ENCODE measurements around the gene PITPNC1. TPM values are rescaled to one million over a fixed set of nuclear protein-coding genes. Genes with fewer than 3 reads are reported as not detected.
"Not testable (repeated sequence)": the region's sequence is repeated elsewhere in the genome, so short reads cannot be mapped to it uniquely, and the experiment has no call there.

PITPNC1 gene
- total and polyA plus RNA-seq, 5 experiments from 2014 or later, result 119 to 159 (median 128) TPM

- POLR2A ChIA-PET, result interaction anchor here (1.0 to 1.2 kb wide), 3 partner anchors 14 to 30 kb away, joined by 4 read pairs; no protein-coding TSS in a partner anchor
- peaks cover 28 to 80% (median 76%) of the 10 kb centered on the region in 4 donors for H3K4me1 Mint-ChIP-seq
- peak overlapping the region in 7 of 10 donors; percentile 44 to 81 (median 57) for H3K4me3 Mint-ChIP-seq
- H3K27ac Mint-ChIP-seq, result peak overlapping the region; percentile 59 to 94 (median 85)
- H3K36me3 Mint-ChIP-seq, result peaks cover 0 to 24% (median 12%) of the 10 kb centered on the region in 3 donors
- ATAC-seq, H3K27me3 Mint-ChIP-seq, DNase-seq, H3K9me3 Mint-ChIP-seq: not testable (repeated sequence)
These were observed 31.4 kb downstream of the PITPNC1 start for GRCh38 chr17:67408455-67408830.

GRCh38 chr17:67411397-67411796 lies 34.3 kb downstream of the PITPNC1 start:
- H3K27ac Mint-ChIP-seq, result peak overlapping the region; percentile 72 to 91 (median 86)
- H3K9me3 Mint-ChIP-seq, result peaks cover 0 to 1% (median 0%) of the 10 kb centered on the region in 9 donors
- H3K4me3 Mint-ChIP-seq, result peak overlapping the region in 6 of 10 donors; percentile 0 to 52 (median 32)
- peaks cover 5 to 24% (median 10%) of the 10 kb centered on the region in 3 donors for H3K36me3 Mint-ChIP-seq
- POLR2A ChIA-PET, result interaction anchor here (0.6 to 2.5 kb wide), 3 partner anchors 8 to 1001 kb away, joined by 3 to 10 read pairs (median 3); no protein-coding TSS in a partner anchor
- no peaks in the 10 kb centered on the region for H3K27me3 Mint-ChIP-seq
- no peak for ATAC-seq
- no peak for DNase-seq
- peaks cover 27 to 83% (median 75%) of the 10 kb centered on the region in 4 donors for H3K4me1 Mint-ChIP-seq

- Mint-ChIP-seq H3K27ac (peak overlapping the region in 9 of 10 donors; percentile 13 to 91 (median 83)), H3K9me3 (peaks cover 0 to 1% (median 0%) of the 10 kb centered on the region in 9 donors), H3K4me1 (peaks cover 29 to 85% (median 74%) of the 10 kb centered on the region in 4 donors), H3K36me3 (peaks cover 5 to 26% (median 8%) of the 10 kb centered on the region in 3 donors), H3K4me3 (peak overlapping the region in 2 of 10 donors; percentile 9 to 52), H3K27me3 (no peaks in the 10 kb centered on the region)
- DNase-seq, result no peak
- ATAC-seq, result no peak
- POLR2A ChIA-PET, result interaction anchor here (0.6 to 2.5 kb wide), 2 partner anchors 29 to 1001 kb away, joined by 3 to 10 read pairs; no protein-coding TSS in a partner anchor
These were observed 35.0 kb downstream of the PITPNC1 start for GRCh38 chr17:67412032-67412431.

GRCh38 chr17:67412941-67413340 lies 35.9 kb downstream of the PITPNC1 start:
- peak overlapping the region in 6 of 10 donors; percentile 1 to 61 (median 20) for H3K4me3 Mint-ChIP-seq
- H3K9me3 Mint-ChIP-seq, result peaks cover 0 to 1% (median 0%) of the 10 kb centered on the region in 9 donors
- ATAC-seq, result no peak
- H3K36me3 Mint-ChIP-seq, result peaks cover 5 to 24% (median 6%) of the 10 kb centered on the region in 3 donors
- no peak for DNase-seq
- peak overlapping the region in 9 of 10 donors; percentile 0 to 89 (median 79) for H3K27ac Mint-ChIP-seq
- H3K4me1 Mint-ChIP-seq, result peaks cover 27 to 91% (median 76%) of the 10 kb centered on the region in 4 donors
- POLR2A ChIA-PET, result interaction anchor here (0.7 to 2.5 kb wide), 3 partner anchors 9 to 28 kb away, joined by 3 to 10 read pairs (median 3); no protein-coding TSS in a partner anchor
- H3K27me3 Mint-ChIP-seq, result no peaks in the 10 kb centered on the region

- peaks cover 0 to 1% (median 0%) of the 10 kb centered on the region in 9 donors for H3K9me3 Mint-ChIP-seq
- peak overlapping the region; percentile 56 to 89 (median 78) for H3K27ac Mint-ChIP-seq
- H3K36me3 Mint-ChIP-seq, result peaks cover 5 to 23% (median 6%) of the 10 kb centered on the region in 3 donors
- POLR2A ChIA-PET, result interaction anchor here (0.7 to 1.0 kb wide), 2 partner anchors 8 to 11 kb away, joined by 3 read pairs; no protein-coding TSS in a partner anchor
- H3K4me3 Mint-ChIP-seq, result peak overlapping the region in 2 of 10 donors; percentile 4 to 61
- H3K27me3 Mint-ChIP-seq, result no peaks in the 10 kb centered on the region
- ATAC-seq (peak in 1 of 2 donors; percentile 18), DNase-seq (no peak)
- H3K4me1 Mint-ChIP-seq, result peaks cover 28 to 91% (median 77%) of the 10 kb centered on the region in 4 donors
These were observed 36.3 kb downstream of the PITPNC1 start for GRCh38 chr17:67413388-67413787.

- Mint-ChIP-seq H3K27ac (peak overlapping the region in 8 of 10 donors; percentile 11 to 94 (median 74)), H3K9me3 (peaks cover 0 to 1% (median 0%) of the 10 kb centered on the region in 9 donors), H3K36me3 (peaks cover 4 to 18% (median 5%) of the 10 kb centered on the region in 3 donors), H3K4me3 (no peak overlapping the region), H3K27me3 (no peaks in the 10 kb centered on the region), H3K4me1 (peaks cover 27 to 94% (median 79%) of the 10 kb centered on the region in 4 donors)
- POLR2A ChIA-PET, result no interaction called here
- ATAC-seq (no peak), DNase-seq (no peak)
These were observed 37.0 kb downstream of the PITPNC1 start for GRCh38 chr17:67414130-67414529.

GRCh38 chr17:67414559-67414958 lies 37.5 kb downstream of the PITPNC1 start:
- ATAC-seq, result no peak
- no peak for DNase-seq
- POLR2A ChIA-PET, result no interaction called here
- no peaks in the 10 kb centered on the region for H3K27me3 Mint-ChIP-seq
- H3K36me3 Mint-ChIP-seq, result peaks cover 4 to 18% (median 5%) of the 10 kb centered on the region in 3 donors
- H3K4me1 Mint-ChIP-seq, result peaks cover 27 to 95% (median 79%) of the 10 kb centered on the region in 4 donors
- peak overlapping the region in 9 of 10 donors; percentile 3 to 94 (median 58) for H3K27ac Mint-ChIP-seq
- peaks cover 0 to 1% (median 0%) of the 10 kb centered on the region in 9 donors for H3K9me3 Mint-ChIP-seq
- no peak overlapping the region for H3K4me3 Mint-ChIP-seq

GRCh38 chr17:67415291-67415690 lies 38.2 kb downstream of the PITPNC1 start:
- Mint-ChIP-seq H3K4me1 (peaks cover 29 to 95% (median 80%) of the 10 kb centered on the region in 4 donors), H3K4me3 (peak overlapping the region in 1 of 10 donors; percentile 37), H3K36me3 (peaks cover 4 to 18% (median 5%) of the 10 kb centered on the region in 3 donors), H3K27me3 (no peaks in the 10 kb centered on the region), H3K9me3 (peaks cover 0 to 1% (median 0%) of the 10 kb centered on the region in 9 donors), H3K27ac (peak overlapping the region; percentile 4 to 94 (median 62))
- POLR2A ChIA-PET, result interaction anchor here (0.8 kb wide), 1 partner anchor 15 kb away, joined by 3 read pairs; no protein-coding TSS in a partner anchor
- ATAC-seq, result no peak
- no peak for DNase-seq

- POLR2A ChIA-PET, result interaction anchor here (0.6 to 1.0 kb wide), 3 partner anchors 15 to 31 kb away, joined by 3 read pairs; no protein-coding TSS in a partner anchor
- Mint-ChIP-seq H3K36me3 (peaks cover 4 to 18% (median 5%) of the 10 kb centered on the region in 3 donors), H3K27me3 (no peaks in the 10 kb centered on the region), H3K9me3 (peaks cover 0 to 1% (median 0%) of the 10 kb centered on the region in 9 donors), H3K27ac (peak overlapping the region in 8 of 10 donors; percentile 18 to 98 (median 65)), H3K4me1 (peaks cover 35 to 94% (median 84%) of the 10 kb centered on the region in 4 donors), H3K4me3 (no peak overlapping the region)
- ATAC-seq (no peak), DNase-seq (no peak)
These were observed 40.4 kb downstream of the PITPNC1 start for GRCh38 chr17:67417507-67417906.

GRCh38 chr17:67420994-67421393 lies 43.9 kb downstream of the PITPNC1 start:
- POLR2A ChIA-PET, result interaction anchor here (1.7 to 8.7 kb wide), 7 partner anchors 12 to 57 kb away, joined by 5 to 90 read pairs (median 12); partner anchors contain the start of gene PITPNC1
- ATAC-seq (no peak), DNase-seq (no peak)
- Mint-ChIP-seq H3K4me3 (peak overlapping the region in 9 of 10 donors; percentile 45 to 81 (median 68)), H3K27ac (peak overlapping the region; percentile 94 to 99 (median 98)), H3K36me3 (peaks cover 0 to 8% (median 2%) of the 10 kb centered on the region in 3 donors), H3K9me3 (no peaks in the 10 kb centered on the region), H3K27me3 (no peaks in the 10 kb centered on the region), H3K4me1 (peaks cover 34 to 96% (median 89%) of the 10 kb centered on the region in 4 donors)

GRCh38 chr17:67421869-67422273 lies 44.8 kb downstream of the PITPNC1 start:
- Mint-ChIP-seq H3K27me3 (no peaks in the 10 kb centered on the region), H3K9me3 (no peaks in the 10 kb centered on the region), H3K4me3 (peak overlapping the region; percentile 43 to 76 (median 64)), H3K4me1 (peaks cover 34 to 95% (median 89%) of the 10 kb centered on the region in 4 donors), H3K36me3 (peaks cover 0 to 7% (median 6%) of the 10 kb centered on the region in 3 donors), H3K27ac (peak overlapping the region; percentile 94 to 99 (median 98))
- POLR2A ChIA-PET, result interaction anchor here (0.7 to 8.7 kb wide), 17 partner anchors 9 to 56 kb away, joined by 3 to 90 read pairs (median 5); partner anchors contain the start of gene PITPNC1
- DNase-seq, result peak in 9 of 10 donors; percentile 52 to 85 (median 71)
- ATAC-seq, result peak; percentile 91 to 98

- H3K9me3 Mint-ChIP-seq, H3K36me3 Mint-ChIP-seq, H3K27me3 Mint-ChIP-seq: not testable (repeated sequence)
- Mint-ChIP-seq H3K4me1 (peaks cover 34 to 92% (median 90%) of the 10 kb centered on the region in 4 donors), H3K4me3 (peak overlapping the region; percentile 45 to 76 (median 64)), H3K27ac (peak overlapping the region; percentile 94 to 99 (median 98))
- DNase-seq, result peak in 3 of 10 donors; percentile 20 to 25 (median 22)
- ATAC-seq, result peak; percentile 57 to 60
- POLR2A ChIA-PET, result interaction anchor here (0.7 to 8.7 kb wide), 19 partner anchors 9 to 55 kb away, joined by 3 to 90 read pairs (median 5); partner anchors contain the start of gene PITPNC1
These were observed 45.2 kb downstream of the PITPNC1 start for GRCh38 chr17:67422296-67422695.
